HG03432 (cell line): ENCODE measurements around the gene RGS1.

Source experiments
- ATAC-seq: cut with Tn5 transposase; IDR thresholded peaks from one replicate; pipeline ENCODE4 v1.9.1; 2021; ENCODE audit warnings: mild to moderate bottlenecking, moderate library complexity; ENCODE audit not compliant: unreplicated experiment

The RGS1 gene

GRCh38 chr1:192575499-192576189 is at the start of gene RGS1:
Gene RGS1 (plus strand): TSS chr1:192575773. CDS start chr1:192575793, 20 bp downstream.
- ATAC-seq, result peak; percentile 83

- ATAC-seq, result no peak
These were observed 48.3 kb upstream of the RGS1 start for GRCh38 chr1:192527111-192527795.

- no peak for ATAC-seq
These were observed 47.6 kb upstream of the RGS1 start for GRCh38 chr1:192527950-192528349.

GRCh38 chr1:192529031-192529755 is 46.4 kb upstream of the RGS1 start:
- no peak for ATAC-seq

GRCh38 chr1:192529811-192530210 is 45.8 kb upstream of the RGS1 start:
- ATAC-seq, result peak; percentile 3

GRCh38 chr1:192530254-192530653 is 45.3 kb upstream of the RGS1 start:
- peak; percentile 95 for ATAC-seq

- peak; percentile 71 for ATAC-seq
These were observed 44.4 kb upstream of the RGS1 start for GRCh38 chr1:192531037-192531703.

- no peak for ATAC-seq
These were observed 40.9 kb upstream of the RGS1 start for GRCh38 chr1:192534666-192535065.

- ATAC-seq, result no peak
These were observed 39.5 kb upstream of the RGS1 start for GRCh38 chr1:192535916-192536664.

GRCh38 chr1:192538407-192539296 is 36.9 kb upstream of the RGS1 start:
- peak; percentile 88 for ATAC-seq

GRCh38 chr1:192539297-192540092 is 36.1 kb upstream of the RGS1 start:
- ATAC-seq, result no peak

GRCh38 chr1:192543445-192543844 is 32.1 kb upstream of the RGS1 start:
- no peak for ATAC-seq

GRCh38 chr1:192545896-192546521 is 29.6 kb upstream of the RGS1 start:
- peak; percentile 48 for ATAC-seq

GRCh38 chr1:192546596-192547190 is 28.9 kb upstream of the RGS1 start:
- no peak for ATAC-seq

GRCh38 chr1:192547501-192547900 is 28.1 kb upstream of the RGS1 start:
- ATAC-seq, result no peak

- ATAC-seq, result no peak
These were observed 25.6 kb upstream of the RGS1 start for GRCh38 chr1:192549937-192550336.

GRCh38 chr1:192550922-192551534 is 24.5 kb upstream of the RGS1 start:
- peak; percentile 71 for ATAC-seq
